ENCODE data around the gene NAB2. TPM values are rescaled to one million over a fixed set of nuclear protein-coding genes. Genes with fewer than 3 reads are reported as not detected.

NAB2 gene
- total RNA-seq (ENCODE audit: low replicate concordance): 31.4 and 48.7 TPM in 2 replicates

GRCh38 chr12:57088354-57089270 is at the start of gene NAB2:
TSS of gene NAB2 (plus strand) at chr12:57089114. CDS start at chr12:57089272, 158 bp downstream.

GRCh38 chr12:57049890-57050289 is 39.0 kb upstream of the NAB2 start, which contains the start of gene MYO1A:
TSS of gene MYO1A (minus strand) at chr12:57050129. CDS start at chr12:57048323, 1,806 bp downstream.

GRCh38 chr12:57078519-57079404 is 10.2 kb upstream of the NAB2 start, which contains the start of gene NEMP1:
TSS of gene NEMP1 (minus strand) at chr12:57078791. CDS start at chr12:57078745, 46 bp downstream.

GRCh38 chr12:57111031-57111734 is 22.3 kb downstream of the NAB2 start, which contains the start of gene STAT6:
TSS of gene STAT6 (minus strand) at chr12:57111362. CDS start at chr12:57108278, 3,084 bp downstream.

GRCh38 chr12:57127726-57128518 is 39.0 kb downstream of the NAB2 start, which contains the start of gene LRP1:
TSS of gene LRP1 (plus strand) at chr12:57128483. CDS start at chr12:57128965, 482 bp downstream.

Other genes with a start within 250 kb of the NAB2 start
- gene SDR9C7, start 154.7 kb upstream of the NAB2 start, total RNA-seq (ENCODE audit: low replicate concordance): not detected in 2 replicates
- gene RDH16, start 131.5 kb upstream of the NAB2 start, total RNA-seq (ENCODE audit: low replicate concordance): under 0.01 and 0.08 TPM in 2 replicates
- gene ZBTB39, start 82.6 kb upstream of the NAB2 start, total RNA-seq (ENCODE audit: low replicate concordance): 2.6 and 3.7 TPM in 2 replicates
- not detected in 2 replicates for gene TAC3, start 72.6 kb upstream of the NAB2 start, total RNA-seq (ENCODE audit: low replicate concordance)
- gene MYO1A, start 39.0 kb upstream of the NAB2 start, total RNA-seq (ENCODE audit: low replicate concordance): 0.12 and 0.30 TPM in 2 replicates
- gene NEMP1, start 10.3 kb upstream of the NAB2 start, total RNA-seq (ENCODE audit: low replicate concordance): 3.5 and 4.4 TPM in 2 replicates
- 52.4 and 101 TPM in 2 replicates for gene STAT6, start 22.2 kb downstream of the NAB2 start, total RNA-seq (ENCODE audit: low replicate concordance)
- gene LRP1, start 39.4 kb downstream of the NAB2 start, total RNA-seq (ENCODE audit: low replicate concordance): 245 and 1,121 TPM in 2 replicates
- gene LRP1-AS, start 58.5 kb downstream of the NAB2 start, total RNA-seq (ENCODE audit: low replicate concordance): not detected in 2 replicates
- 0.59 and 3.8 TPM in 2 replicates for gene NXPH4, start 127.7 kb downstream of the NAB2 start, total RNA-seq (ENCODE audit: low replicate concordance)
- 206 and 354 TPM in 2 replicates for gene SHMT2, start 140.6 kb downstream of the NAB2 start, total RNA-seq (ENCODE audit: low replicate concordance)
- gene STAC3, start 162.1 kb downstream of the NAB2 start, total RNA-seq (ENCODE audit: low replicate concordance): 0.08 and 0.23 TPM in 2 replicates

Measured in smooth muscle cell of the coronary artery (primary cell).